Liver (tissue), 9 donors: ENCODE measurements around the gene RNPS1. TPM values are rescaled to one million over a fixed set of nuclear protein-coding genes. Genes with fewer than 3 reads are reported as not detected.

Experiments used
- DNase-seq: peaks from one replicate; pipeline ENCODE4 v3.0.0-alpha.2; 2017; ENCODE audit warnings: low spot score
- H3K27ac ChIP-seq, 2 donors: one replicate each; pipeline ENCODE4 v1.7.0; 2013; ENCODE audit warnings: inconsistent platforms in 2 of 2, low read length in 2 of 2, control low read depth in 1 of 2, low read depth in 1 of 2, mild to moderate bottlenecking in 1 of 2
- H3K27me3 ChIP-seq, 4 donors: one replicate each; pipeline versions ENCODE4 v1.6.1 to v1.7.0; 2013; ENCODE audit warnings: low read length in 3 of 4, inconsistent platforms in 1 of 4, mild to moderate bottlenecking in 1 of 4, moderate library complexity in 1 of 4; ENCODE audit not compliant: control insufficient read depth in 4 of 4, insufficient read depth in 4 of 4
- H3K36me3 ChIP-seq, 4 donors: one replicate each; pipeline versions ENCODE4 v1.6.1 to v1.7.0; 2013; ENCODE audit warnings: low read length in 3 of 4, mild to moderate bottlenecking in 3 of 4, low read depth in 1 of 4, moderate library complexity in 1 of 4; ENCODE audit not compliant: control insufficient read depth in 4 of 4, insufficient read depth in 3 of 4
- H3K4me1 ChIP-seq, 4 donors: one replicate each; pipeline versions ENCODE4 v1.6.1 to v1.7.0; 2013; ENCODE audit warnings: low read length in 3 of 4, mild to moderate bottlenecking in 3 of 4, moderate library complexity in 1 of 4; ENCODE audit not compliant: control insufficient read depth in 4 of 4, insufficient read depth in 4 of 4
- H3K4me3 ChIP-seq, 3 donors: one replicate each; pipeline versions ENCODE4 v1.6.1 to v1.7.0; 2013; ENCODE audit warnings: low read length in 3 of 3, control low read depth in 1 of 3, low read depth in 1 of 3, mild to moderate bottlenecking in 1 of 3
- H3K9ac ChIP-seq, 2 donors: one replicate each; pipeline ENCODE4 v1.7.0; 2013; ENCODE audit warnings: low read length in 2 of 2, mild to moderate bottlenecking in 2 of 2, moderate library complexity in 2 of 2, control low read depth in 1 of 2, low read depth in 1 of 2
- H3K9me3 ChIP-seq, 4 donors: one replicate each; pipeline versions ENCODE4 v1.6.1 to v1.7.0; 2013; ENCODE audit warnings: low read length in 3 of 4; ENCODE audit not compliant: control insufficient read depth in 4 of 4
- ATF3 ChIP-seq: IDR thresholded peaks from 2 replicates; pipeline ENCODE4 v1.6.1; 2016; ENCODE audit warnings: antibody characterized with exemption
- CTCF ChIP-seq: fragments of 150-350 bp; IDR thresholded peaks from 2 replicates; pipeline ENCODE4 v1.5.1; 2017; ENCODE audit warnings: improper control_type of control experiment, low read depth, low read length; ENCODE audit not compliant: missing input control
- EGR1 ChIP-seq, 2 donors: IDR thresholded peaks; 2 replicates each; pipeline ENCODE4 v1.6.1; 2016 to 2018; ENCODE audit warnings: antibody characterized with exemption in 2 of 2, low read depth in 2 of 2
- FOXA1 ChIP-seq: IDR thresholded peaks from 2 replicates; pipeline ENCODE4 v1.6.1; 2016; ENCODE audit warnings: antibody characterized with exemption
- FOXA2 ChIP-seq: IDR thresholded peaks from 2 replicates; pipeline ENCODE4 v1.6.1; 2016; ENCODE audit warnings: antibody characterized with exemption
- GABPA ChIP-seq, 2 donors: IDR thresholded peaks in 1 of 2; conservative IDR thresholded peaks in 1 of 2; 2 replicates each; pipeline ENCODE4 v1.6.1; 2016; ENCODE audit warnings: antibody characterized with exemption in 2 of 2, mild to moderate bottlenecking in 1 of 2, moderate library complexity in 1 of 2
- HNF4G ChIP-seq: IDR thresholded peaks from 2 replicates; pipeline ENCODE4 v1.6.1; 2016; ENCODE audit warnings: antibody characterized with exemption
- JUND ChIP-seq, 2 donors: IDR thresholded peaks; 2 replicates each; pipeline ENCODE4 v1.6.1; 2016; ENCODE audit warnings: antibody characterized with exemption in 2 of 2
- MAX ChIP-seq: IDR thresholded peaks from 2 replicates; pipeline ENCODE4 v1.6.1; 2016; ENCODE audit warnings: antibody characterized with exemption
- NR2F2 ChIP-seq: IDR thresholded peaks from 2 replicates; pipeline ENCODE4 v1.6.1; 2016; ENCODE audit warnings: antibody characterized with exemption
- REST ChIP-seq: IDR thresholded peaks from 2 replicates; pipeline ENCODE4 v1.6.1; 2016; ENCODE audit warnings: antibody characterized with exemption, mild to moderate bottlenecking
- SP1 ChIP-seq: IDR thresholded peaks from 2 replicates; pipeline ENCODE4 v1.6.1; 2018; ENCODE audit warnings: antibody characterized with exemption, mild to moderate bottlenecking
- YY1 ChIP-seq: IDR thresholded peaks from 2 replicates; pipeline ENCODE4 v1.6.1; 2016; ENCODE audit warnings: antibody characterized with exemption, mild to moderate bottlenecking
- ZBTB33 ChIP-seq: IDR thresholded peaks from 2 replicates; pipeline ENCODE4 v1.6.1; 2016; ENCODE audit warnings: antibody characterized with exemption
- WGBS: extraction: QIAGEN DNeasy Blood & Tissue Kit; methylation state at CpG from one replicate; pipeline ENCODE4 v1.1.7; 2013; 5-methylcytosine and 5-hydroxymethylcytosine counted together
- polyA plus RNA-seq, 2 donors: library from polyadenylated mRNA; stranded (reverse) in 1 of 2; unstranded in 1 of 2; fragments of 200-250 nt in 1 of 2; fragments of >200 nt in 1 of 2; fragmentation: Nextera tagmentation in 1 of 2; extraction: Ambion mirVana in 1 of 2; gene quantifications; one replicate each; pipeline versions ENCODE4 v1.2.1 to v1.2.3, GENCODE V29; 2013 to 2015
- total RNA-seq, 2 donors: library from RNA; depleted of rRNA; stranded (reverse); fragments of >200 nt; gene quantifications; one replicate each; pipeline ENCODE4 v1.2.3, GENCODE V29; 2014
- donor health status: healthy.
- donor health status: healthy.
- donor health status: healthy.
- donor health status: healthy.
- donor health status: healthy.

The RNPS1 gene
- total and polyA plus RNA-seq, 4 donors = 31.3 to 38.2 (median 36.7) TPM

GRCh38 chr16:2282262-2282661 lies 14.3 kb upstream of the RNPS1 start:
- TF ChIP-seq MAX = no peak
- no peak for TF ChIP-seq ZBTB33
- TF ChIP-seq ATF3 = no peak
- TF ChIP-seq FOXA1 = no peak
- TF ChIP-seq REST = no peak
- no peak for TF ChIP-seq GABPA (IDR thresholded peaks at IDR 0.05 in 1 of 2, conservative IDR thresholded peaks at IDR 0.05 in 1 of 2)
- no peak for TF ChIP-seq YY1
- no peak for TF ChIP-seq HNF4G
- no peak for TF ChIP-seq NR2F2
- no peak for TF ChIP-seq FOXA2
- TF ChIP-seq CTCF = no peak
- no peak for TF ChIP-seq EGR1 (IDR thresholded peaks at IDR 0.05; ENCODE audit: low read depth in 2 of 2)
- TF ChIP-seq JUND (IDR thresholded peaks at IDR 0.05) = no peak
- no peaks in the 10 kb centered on the region for H3K9me3 ChIP-seq
- H3K4me1 ChIP-seq = no peaks in the 10 kb centered on the region
- H3K9ac ChIP-seq = no peak overlapping the region
- H3K4me3 ChIP-seq = no peak overlapping the region
- DNase-seq = no peak
- H3K27ac ChIP-seq = no peak overlapping the region
- H3K36me3 ChIP-seq = no peaks in the 10 kb centered on the region
- 55% methylated on average over 5 of the region's 5 CpGs for WGBS
- no peaks in the 10 kb centered on the region for H3K27me3 ChIP-seq

- no peak for DNase-seq
- Histone ChIP-seq H3K36me3 (no peaks in the 10 kb centered on the region), H3K9me3 (no peaks in the 10 kb centered on the region), H3K27me3 (no peaks in the 10 kb centered on the region), H3K9ac (no peak overlapping the region), H3K27ac (no peak overlapping the region), H3K4me1 (no peaks in the 10 kb centered on the region), H3K4me3 (no peak overlapping the region)
- WGBS = 88% methylated on average over 24 of the region's 24 CpGs
- TF ChIP-seq SP1 = no peak
These were observed 13.1 kb upstream of the RNPS1 start for GRCh38 chr16:2280981-2281542.
